GF-D8 (cell line): Measurements from ENCODE around the gene GAGE13.
"Not testable (repeated sequence)": the region's sequence is repeated elsewhere in the genome, so short reads cannot be mapped to it uniquely, and the experiment has no call there.

Experiments
- DNase-seq: peaks from one replicate; lab custom pipeline; 2025; lab: John Stamatoyannopoulos, UW

GAGE13 gene

GRCh38 chrX:49331282-49331681 lies at the start of gene GAGE13:
Gene GAGE13, plus strand, starts transcription at chrX:49331582. Its CDS starts 1,156 bp downstream, at chrX:49332738.
- not testable (repeated sequence) for DNase-seq

GRCh38 chrX:49282647-49283011 lies 48.8 kb upstream of the GAGE13 start:
- no peak for DNase-seq

GRCh38 chrX:49284212-49284611 lies 47.2 kb upstream of the GAGE13 start:
- no peak for DNase-seq

GRCh38 chrX:49286136-49286535 lies 45.2 kb upstream of the GAGE13 start:
- no peak for DNase-seq

- no peak for DNase-seq
Measured at GRCh38 chrX:49286581-49286980, 44.8 kb upstream of the GAGE13 start.

DNA sequence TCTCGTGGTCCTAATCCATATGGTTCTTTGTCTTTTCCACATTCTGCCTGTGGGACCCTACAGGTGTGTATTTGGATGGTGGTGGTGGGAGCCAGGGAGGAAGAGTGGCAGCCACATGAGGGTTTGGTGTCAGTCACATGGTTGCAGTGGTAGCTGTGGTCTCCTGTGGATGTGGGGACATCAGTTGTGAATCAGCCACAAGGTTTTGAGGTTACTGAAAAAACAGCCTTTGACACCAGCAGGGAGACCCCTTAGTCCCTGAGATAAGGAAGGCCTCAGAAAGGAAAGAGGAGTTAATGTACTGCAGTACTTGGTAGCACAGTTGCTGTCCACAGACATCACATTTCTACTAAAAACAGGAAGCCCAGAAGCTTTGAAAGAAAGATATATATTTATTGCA lies 43.7 kb upstream of the GAGE13 start:
- DNase-seq: no peak

GRCh38 chrX:49290215-49290614 lies 41.2 kb upstream of the GAGE13 start:
- no peak for DNase-seq

GRCh38 chrX:49291615-49292337 lies 39.6 kb upstream of the GAGE13 start:
- DNase-seq: no peak

DNA sequence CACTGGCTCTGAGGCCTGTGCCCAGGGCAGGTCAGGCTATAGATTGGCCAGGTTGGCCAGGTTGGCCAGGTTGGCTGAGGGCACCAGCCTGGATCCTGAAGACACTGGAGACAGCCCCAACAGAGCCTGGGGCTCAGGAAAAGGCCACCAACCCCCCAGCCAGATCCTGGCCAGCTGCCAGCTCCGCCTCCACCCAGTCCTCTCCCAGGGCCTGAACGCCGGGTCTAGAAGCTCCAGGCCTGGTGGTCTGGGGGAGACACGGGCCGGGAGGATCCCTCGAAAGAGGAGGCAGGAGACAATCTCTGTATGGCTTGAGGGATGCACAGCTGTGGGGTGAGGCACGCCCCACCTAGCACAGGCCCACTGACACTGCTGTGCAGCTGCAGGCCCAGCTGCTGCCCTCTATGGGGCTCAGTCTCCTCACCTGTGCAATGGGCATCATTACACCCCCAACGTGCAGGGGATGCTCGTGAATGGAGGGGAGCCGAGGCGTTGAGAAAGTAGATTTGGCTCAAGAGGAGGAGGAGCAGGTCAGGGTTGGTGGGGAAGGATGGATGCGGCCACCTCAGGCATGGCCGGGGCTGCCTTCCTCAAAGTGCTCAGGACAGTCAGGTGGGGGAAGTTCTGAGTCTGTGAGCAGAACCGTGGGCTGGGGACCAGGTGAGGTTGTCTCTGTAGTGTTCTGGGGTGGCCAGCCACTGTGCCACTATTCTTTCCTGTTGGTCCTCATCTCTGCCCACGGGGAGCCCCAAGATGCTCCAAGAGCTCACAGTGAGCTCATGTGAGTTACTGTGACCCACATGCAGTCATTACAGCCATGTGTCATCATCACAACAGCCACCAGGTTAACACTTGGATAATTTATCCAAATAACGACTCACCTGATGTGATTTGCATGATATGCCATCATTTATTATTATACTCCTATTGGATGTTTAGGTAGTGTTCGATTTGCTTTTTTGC lies 38.7 kb upstream of the GAGE13 start:
- no peak for DNase-seq

- not testable (repeated sequence) for DNase-seq
Measured at GRCh38 chrX:49299293-49299692, 32.1 kb upstream of the GAGE13 start.

DNA sequence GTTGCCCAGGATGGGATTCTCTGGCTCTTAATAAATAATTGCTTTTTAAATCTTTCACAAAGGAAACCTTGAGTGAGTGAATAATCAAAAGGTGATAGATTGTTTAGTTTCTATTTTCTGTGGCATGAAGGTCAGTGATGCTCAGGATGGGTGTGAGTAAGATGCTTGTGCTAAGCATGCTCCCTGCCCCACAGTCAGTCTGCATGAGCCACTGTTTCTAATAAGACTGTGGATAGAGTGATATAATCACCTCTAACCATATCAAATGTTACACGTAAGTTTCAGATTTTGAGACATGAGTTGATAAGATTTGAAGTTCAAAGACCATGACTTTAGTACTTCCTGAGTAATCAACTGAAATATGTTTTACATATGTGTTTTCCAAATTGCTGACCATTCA lies 30.7 kb upstream of the GAGE13 start:
- no peak for DNase-seq

- DNase-seq: no peak
Measured at GRCh38 chrX:49303346-49303745, 28.0 kb upstream of the GAGE13 start, which contains the start of gene GAGE10. Gene GAGE10, plus strand, starts transcription at chrX:49303646. Its CDS starts 1,214 bp downstream, at chrX:49304860.

DNA sequence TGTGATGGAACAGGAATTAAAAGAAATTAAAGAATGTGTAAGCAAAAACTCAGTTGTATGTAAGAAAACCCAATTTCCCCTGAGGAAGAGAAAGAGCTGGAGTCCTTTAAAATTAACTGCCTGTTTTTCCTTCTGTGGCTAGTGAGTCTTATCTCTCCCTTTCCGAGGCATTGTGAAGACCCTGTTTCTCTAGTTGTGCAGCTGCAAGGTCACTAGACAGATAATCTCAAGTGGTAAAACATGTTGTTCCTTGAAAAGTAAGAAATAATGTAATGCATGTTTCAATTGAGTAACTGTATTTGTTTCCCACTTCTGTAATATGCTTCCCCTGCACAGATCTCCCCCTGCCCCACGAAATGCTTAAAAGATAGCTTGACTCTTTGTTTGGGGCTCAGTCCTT lies 23.6 kb upstream of the GAGE13 start:
- DNase-seq: not testable (repeated sequence)

DNA sequence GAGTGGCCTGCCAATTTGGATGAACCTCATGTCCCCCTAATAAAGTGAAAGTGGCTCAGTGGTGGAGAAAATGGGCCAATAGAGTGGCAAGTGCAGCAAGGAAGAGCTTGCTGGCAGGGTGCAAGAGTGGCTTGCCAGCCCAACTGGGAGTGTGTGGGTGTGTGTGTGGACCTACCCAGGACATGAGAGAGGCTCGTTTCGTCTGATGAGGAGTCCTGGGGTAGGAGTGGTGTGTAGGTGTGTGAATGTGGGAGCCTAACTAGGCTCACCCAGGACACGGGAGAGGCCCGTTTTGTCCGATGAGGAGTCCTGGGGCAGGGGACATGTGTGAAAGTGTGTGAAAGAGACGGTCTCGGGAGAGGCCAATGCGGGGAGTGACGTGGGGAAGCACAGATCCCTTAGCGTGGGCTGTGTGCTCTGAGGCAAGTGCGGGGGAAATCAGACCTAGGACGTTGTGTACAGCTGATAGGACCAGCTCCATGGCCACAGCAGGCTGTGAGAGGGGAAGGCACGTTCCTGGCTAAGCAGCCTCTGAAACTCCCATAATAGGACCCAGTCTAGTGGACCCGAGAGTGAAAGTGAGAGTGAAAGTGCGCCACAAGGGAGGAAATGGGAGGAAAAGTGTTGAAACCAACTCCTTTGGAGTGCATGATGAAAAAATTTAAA lies 22.6 kb upstream of the GAGE13 start:
- no peak for DNase-seq

- DNase-seq: no peak
Measured at GRCh38 chrX:49309401-49309981, 21.9 kb upstream of the GAGE13 start.

GRCh38 chrX:49310371-49310770 lies 21.0 kb upstream of the GAGE13 start:
- DNase-seq: no peak

DNA sequence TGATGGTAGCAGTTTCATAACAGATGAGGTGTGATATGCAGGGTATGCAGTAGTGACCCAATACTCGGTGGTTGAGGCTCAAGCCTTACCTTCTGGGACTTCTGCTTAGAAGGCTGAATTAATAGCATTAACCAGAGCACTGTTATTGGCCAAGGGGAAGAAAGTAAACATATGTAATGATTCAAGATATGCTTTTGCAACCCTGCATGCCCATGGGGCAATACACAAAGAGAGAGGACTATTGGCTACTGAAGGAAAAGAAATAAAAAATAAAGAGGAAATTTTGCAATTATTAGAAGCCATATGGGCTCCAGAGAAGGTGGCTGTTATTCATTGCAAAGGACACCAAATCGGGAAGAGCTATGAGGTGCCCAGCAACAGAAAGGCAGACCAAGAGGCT lies 19.2 kb upstream of the GAGE13 start:
- DNase-seq: no peak

DNA sequence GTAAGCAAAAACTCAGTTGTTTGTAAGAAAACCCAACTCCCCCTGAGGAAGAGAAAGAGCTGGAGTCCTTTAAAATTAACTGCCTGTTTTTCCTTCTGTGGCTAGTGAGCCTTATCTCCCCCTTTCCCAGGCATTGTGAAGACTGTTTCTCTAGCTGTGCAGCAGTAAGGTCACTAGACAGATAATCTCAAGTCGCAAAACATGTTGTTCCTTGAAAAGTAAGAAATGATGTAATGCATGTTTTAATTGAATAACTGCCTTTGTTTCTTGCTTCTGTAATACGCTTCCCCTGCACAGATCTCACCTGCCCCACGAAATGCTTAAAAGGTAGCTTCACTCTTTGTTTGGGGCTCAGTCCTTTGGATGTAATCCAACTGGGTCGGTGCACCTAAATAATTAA lies 15.3 kb upstream of the GAGE13 start:
- no peak for DNase-seq

DNA sequence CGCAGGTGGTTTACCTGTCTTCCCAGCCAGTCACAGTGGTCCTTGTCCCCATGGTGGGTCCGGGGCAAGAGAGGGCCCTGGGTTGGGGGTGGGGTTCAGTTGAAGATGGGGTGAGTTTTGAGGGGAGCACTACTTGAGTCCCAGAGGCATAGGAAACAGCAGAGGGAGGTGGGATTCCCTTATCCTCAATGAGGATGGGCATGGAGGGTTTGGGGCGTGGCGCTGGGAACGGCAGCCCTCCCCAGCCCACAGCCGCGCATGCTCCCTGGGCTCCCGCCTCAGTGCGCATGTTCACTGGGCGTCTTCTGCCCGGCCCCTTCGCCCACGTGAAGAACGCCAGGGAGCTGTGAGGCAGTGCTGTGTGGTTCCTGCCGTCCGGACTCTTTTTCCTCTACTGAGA lies 9.6 kb upstream of the GAGE13 start, which contains the start of gene GAGE12J:
GAGE12J (plus strand) TSS at position 301 of the 400 bp plus-strand sequence. CDS start 1,157 bp downstream, outside the sequence.
- DNase-seq: not testable (repeated sequence)

DNA sequence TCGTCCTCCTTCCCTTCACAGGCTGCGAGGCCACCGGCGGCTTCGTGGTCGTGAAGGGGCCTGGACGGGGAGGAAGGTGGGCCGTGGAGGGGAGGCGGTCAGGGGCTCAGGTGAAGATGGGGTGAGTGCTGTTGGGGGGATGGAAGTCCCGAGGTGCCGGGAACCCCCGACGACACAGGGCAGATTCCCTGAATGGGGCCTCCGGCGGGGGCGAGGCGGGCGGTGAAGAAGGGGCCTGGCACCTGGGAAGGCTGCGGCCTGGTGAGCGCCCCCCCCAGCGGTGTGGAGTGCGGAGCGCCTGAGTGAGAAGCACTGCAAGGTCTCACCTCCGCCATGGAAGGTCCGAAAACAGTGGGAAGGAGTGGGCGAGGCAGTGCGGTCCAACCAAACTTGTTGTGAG lies 9.1 kb upstream of the GAGE13 start:
- DNase-seq: not testable (repeated sequence)

GRCh38 chrX:49323735-49324134 lies 7.6 kb upstream of the GAGE13 start:
- DNase-seq: not testable (repeated sequence)

DNA sequence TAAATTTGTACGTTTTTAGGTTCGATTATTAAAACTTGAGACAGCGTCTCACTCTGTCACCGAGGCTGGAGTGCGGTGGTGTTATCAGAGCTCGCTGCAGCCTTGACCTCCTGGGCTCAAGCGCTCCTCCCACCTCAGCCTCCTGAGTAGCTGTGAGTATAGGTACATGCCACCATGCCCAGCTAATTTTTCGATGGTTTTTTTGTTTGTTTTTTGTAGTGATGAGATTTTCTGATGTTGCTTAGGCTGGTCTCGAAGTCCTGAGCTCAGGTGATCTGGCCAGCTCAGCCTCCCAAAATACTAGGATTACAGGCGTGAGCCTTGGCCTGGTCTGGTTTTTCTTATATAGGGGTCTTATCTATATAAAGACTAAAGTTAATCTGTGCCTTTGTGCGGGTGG lies 961 bp upstream of the GAGE13 start:
- DNase-seq: not testable (repeated sequence)
